ENCODE results near the gene EID2B.

Gene EID2B

DNA sequence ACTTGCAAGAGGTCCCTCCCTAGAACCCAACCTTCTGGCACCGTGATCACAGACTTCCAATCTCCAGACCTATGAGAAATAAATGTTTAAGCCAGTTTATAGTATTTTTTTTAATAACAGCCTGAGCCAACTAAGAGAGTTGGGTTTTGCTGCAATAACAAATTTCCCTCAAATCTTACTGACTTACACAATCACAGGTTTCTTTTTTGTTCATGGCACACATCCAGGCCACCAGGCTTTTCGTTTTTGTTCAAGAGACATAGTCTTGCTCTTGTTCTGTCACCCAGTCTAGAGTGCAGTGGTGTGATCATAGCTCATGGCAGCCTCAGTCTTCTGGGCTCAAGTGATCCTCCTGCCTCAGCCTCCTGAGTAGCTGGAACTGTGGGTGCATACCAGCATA lies 19.7 kb downstream of the EID2B start (continued):
- TF ChIP-seq, protein P1, sequence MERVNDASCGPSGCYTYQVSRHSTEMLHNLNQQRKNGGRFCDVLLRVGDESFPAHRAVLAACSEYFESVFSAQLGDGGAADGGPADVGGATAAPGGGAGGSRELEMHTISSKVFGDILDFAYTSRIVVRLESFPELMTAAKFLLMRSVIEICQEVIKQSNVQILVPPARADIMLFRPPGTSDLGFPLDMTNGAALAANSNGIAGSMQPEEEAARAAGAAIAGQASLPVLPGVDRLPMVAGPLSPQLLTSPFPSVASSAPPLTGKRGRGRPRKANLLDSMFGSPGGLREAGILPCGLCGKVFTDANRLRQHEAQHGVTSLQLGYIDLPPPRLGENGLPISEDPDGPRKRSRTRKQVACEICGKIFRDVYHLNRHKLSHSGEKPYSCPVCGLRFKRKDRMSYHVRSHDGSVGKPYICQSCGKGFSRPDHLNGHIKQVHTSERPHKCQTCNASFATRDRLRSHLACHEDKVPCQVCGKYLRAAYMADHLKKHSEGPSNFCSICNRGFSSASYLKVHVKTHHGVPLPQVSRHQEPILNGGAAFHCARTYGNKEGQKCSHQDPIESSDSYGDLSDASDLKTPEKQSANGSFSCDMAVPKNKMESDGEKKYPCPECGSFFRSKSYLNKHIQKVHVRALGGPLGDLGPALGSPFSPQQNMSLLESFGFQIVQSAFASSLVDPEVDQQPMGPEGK (CRISPR knock-in tag; IDR thresholded peaks at IDR 0.05; ENCODE audit: borderline replicate concordance) = no peak
- no peak for TF ChIP-seq RARB (CRISPR knock-in tag; IDR thresholded peaks at IDR 0.05)
- TF ChIP-seq TCF4 (CRISPR knock-in tag; IDR thresholded peaks at IDR 0.05; ENCODE audit: borderline replicate concordance) = no peak
- TF ChIP-seq, protein P2, sequence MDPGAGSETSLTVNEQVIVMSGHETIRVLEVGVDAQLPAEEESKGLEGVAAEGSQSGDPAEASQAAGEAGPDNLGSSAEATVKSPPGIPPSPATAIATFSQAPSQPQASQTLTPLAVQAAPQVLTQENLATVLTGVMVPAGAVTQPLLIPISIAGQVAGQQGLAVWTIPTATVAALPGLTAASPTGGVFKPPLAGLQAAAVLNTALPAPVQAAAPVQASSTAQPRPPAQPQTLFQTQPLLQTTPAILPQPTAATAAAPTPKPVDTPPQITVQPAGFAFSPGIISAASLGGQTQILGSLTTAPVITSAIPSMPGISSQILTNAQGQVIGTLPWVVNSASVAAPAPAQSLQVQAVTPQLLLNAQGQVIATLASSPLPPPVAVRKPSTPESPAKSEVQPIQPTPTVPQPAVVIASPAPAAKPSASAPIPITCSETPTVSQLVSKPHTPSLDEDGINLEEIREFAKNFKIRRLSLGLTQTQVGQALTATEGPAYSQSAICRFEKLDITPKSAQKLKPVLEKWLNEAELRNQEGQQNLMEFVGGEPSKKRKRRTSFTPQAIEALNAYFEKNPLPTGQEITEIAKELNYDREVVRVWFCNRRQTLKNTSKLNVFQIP (CRISPR knock-in tag; IDR thresholded peaks at IDR 0.05; ENCODE audit: borderline replicate concordance, low read depth) = no peak

- TF ChIP-seq SNAI2 (CRISPR knock-in tag; IDR thresholded peaks at IDR 0.05) = no peak
- TF ChIP-seq ZNF565 (CRISPR knock-in tag; conservative IDR thresholded peaks at IDR 0.05; ENCODE audit: low read depth) = no peak
- TF ChIP-seq TCF4 (CRISPR knock-in tag; IDR thresholded peaks at IDR 0.05; ENCODE audit: borderline replicate concordance) = no peak
- TF ChIP-seq BACH2 (CRISPR knock-in tag; IDR thresholded peaks at IDR 0.05; ENCODE audit: borderline replicate concordance) = no peak
- no peak for TF ChIP-seq ESRRG (CRISPR knock-in tag; IDR thresholded peaks at IDR 0.05)
- TF ChIP-seq ARNTL (CRISPR knock-in tag; IDR thresholded peaks at IDR 0.05; ENCODE audit: borderline replicate concordance, low read depth) = no peak
- TF ChIP-seq ZC3H10 (CRISPR knock-in tag; IDR thresholded peaks at IDR 0.05) = no peak
- no peak for TF ChIP-seq CREB5 (CRISPR knock-in tag; IDR thresholded peaks at IDR 0.05; ENCODE audit: low read depth)
- TF ChIP-seq, protein P2 (CRISPR knock-in tag; IDR thresholded peaks at IDR 0.05; ENCODE audit: borderline replicate concordance, low read depth) = no peak
- TF ChIP-seq, protein P1 (CRISPR knock-in tag; IDR thresholded peaks at IDR 0.05; ENCODE audit: borderline replicate concordance) = no peak
- TF ChIP-seq GLIS3 (CRISPR knock-in tag; IDR thresholded peaks at IDR 0.05) = no peak
- TF ChIP-seq ZFP30 (CRISPR knock-in tag; IDR thresholded peaks at IDR 0.05) = no peak
- TF ChIP-seq ZNF70 (CRISPR knock-in tag; IDR thresholded peaks at IDR 0.05) = no peak
- TF ChIP-seq ISL1 (CRISPR knock-in tag; IDR thresholded peaks at IDR 0.05) = no peak
- TF ChIP-seq TOX (CRISPR knock-in tag; IDR thresholded peaks at IDR 0.05; ENCODE audit: borderline replicate concordance) = no peak
- no peak for ATAC-seq
These were observed 23.4 kb downstream of the EID2B start for GRCh38 chr19:39509233-39509632.

DNA sequence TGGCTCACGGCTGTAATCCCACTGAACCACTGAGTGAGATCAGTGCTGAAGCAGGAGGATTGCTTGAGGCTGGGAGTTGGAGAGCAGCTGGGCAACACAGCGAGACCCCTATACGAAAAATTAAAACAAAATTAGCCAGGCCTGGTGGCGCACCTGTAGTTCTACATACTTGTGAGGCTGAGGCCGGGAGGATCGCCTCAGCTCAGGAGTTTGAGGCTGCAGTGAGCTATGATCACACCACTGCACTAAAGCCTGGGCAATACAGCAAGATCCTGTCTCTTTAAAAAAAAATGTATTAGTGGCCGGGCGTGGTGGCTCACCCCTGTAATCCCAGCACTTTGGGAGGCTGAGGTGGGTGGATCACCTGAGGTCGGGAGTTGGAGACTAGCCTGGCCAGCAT lies 24.0 kb downstream of the EID2B start:
- no peak for ATAC-seq
- no peak for TF ChIP-seq RARB (CRISPR knock-in tag; IDR thresholded peaks at IDR 0.05)

- ATAC-seq = peak; percentile 10; the same call in 2 of the 3 replicates
- no peak for TF ChIP-seq OSR1 (CRISPR knock-in tag; IDR thresholded peaks at IDR 0.05)
- no peak for TF ChIP-seq CSRNP3 (CRISPR knock-in tag; IDR thresholded peaks at IDR 0.05)
- TF ChIP-seq, protein P3, sequence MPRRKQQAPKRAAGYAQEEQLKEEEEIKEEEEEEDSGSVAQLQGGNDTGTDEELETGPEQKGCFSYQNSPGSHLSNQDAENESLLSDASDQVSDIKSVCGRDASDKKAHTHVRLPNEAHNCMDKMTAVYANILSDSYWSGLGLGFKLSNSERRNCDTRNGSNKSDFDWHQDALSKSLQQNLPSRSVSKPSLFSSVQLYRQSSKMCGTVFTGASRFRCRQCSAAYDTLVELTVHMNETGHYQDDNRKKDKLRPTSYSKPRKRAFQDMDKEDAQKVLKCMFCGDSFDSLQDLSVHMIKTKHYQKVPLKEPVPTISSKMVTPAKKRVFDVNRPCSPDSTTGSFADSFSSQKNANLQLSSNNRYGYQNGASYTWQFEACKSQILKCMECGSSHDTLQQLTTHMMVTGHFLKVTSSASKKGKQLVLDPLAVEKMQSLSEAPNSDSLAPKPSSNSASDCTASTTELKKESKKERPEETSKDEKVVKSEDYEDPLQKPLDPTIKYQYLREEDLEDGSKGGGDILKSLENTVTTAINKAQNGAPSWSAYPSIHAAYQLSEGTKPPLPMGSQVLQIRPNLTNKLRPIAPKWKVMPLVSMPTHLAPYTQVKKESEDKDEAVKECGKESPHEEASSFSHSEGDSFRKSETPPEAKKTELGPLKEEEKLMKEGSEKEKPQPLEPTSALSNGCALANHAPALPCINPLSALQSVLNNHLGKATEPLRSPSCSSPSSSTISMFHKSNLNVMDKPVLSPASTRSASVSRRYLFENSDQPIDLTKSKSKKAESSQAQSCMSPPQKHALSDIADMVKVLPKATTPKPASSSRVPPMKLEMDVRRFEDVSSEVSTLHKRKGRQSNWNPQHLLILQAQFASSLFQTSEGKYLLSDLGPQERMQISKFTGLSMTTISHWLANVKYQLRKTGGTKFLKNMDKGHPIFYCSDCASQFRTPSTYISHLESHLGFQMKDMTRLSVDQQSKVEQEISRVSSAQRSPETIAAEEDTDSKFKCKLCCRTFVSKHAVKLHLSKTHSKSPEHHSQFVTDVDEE (CRISPR knock-in tag; IDR thresholded peaks at IDR 0.05) = no peak
These were observed 24.8 kb downstream of the EID2B start for GRCh38 chr19:39507715-39508364.
